ENCODE data around the gene SOAT1.

DNA sequence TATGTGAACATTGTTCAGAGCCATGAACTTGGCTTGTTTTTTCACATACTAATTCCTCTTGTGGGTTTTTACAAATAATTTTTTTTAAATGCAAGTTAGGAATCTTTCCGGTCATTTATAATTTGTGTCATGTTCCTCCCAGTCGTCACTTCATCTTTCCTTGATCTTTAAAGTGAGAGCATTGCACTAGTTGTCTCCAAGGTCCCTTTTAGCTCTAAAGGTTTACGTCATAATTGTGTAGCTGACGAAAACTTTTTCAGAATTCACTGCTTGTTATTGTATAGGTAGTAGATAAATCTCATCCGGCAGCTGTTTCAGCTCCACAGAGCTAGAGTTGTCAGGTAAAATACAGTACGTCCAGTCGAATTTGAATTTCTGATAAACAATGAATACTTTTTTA is 33.6 kb downstream of the SOAT1 start:
- TF ChIP-seq, protein P1, sequence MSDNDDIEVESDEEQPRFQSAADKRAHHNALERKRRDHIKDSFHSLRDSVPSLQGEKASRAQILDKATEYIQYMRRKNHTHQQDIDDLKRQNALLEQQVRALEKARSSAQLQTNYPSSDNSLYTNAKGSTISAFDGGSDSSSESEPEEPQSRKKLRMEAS (IDR thresholded peaks at IDR 0.05) = no peak
- TF ChIP-seq TAF1 (IDR thresholded peaks at IDR 0.05; ENCODE audit: low read depth) = no peak
- no peak for TF ChIP-seq CREB1 (IDR thresholded peaks at IDR 0.05; ENCODE audit: low read depth)
- TF ChIP-seq EP300 (IDR thresholded peaks at IDR 0.05; ENCODE audit: borderline replicate concordance) = no peak
- no peak for TF ChIP-seq CEBPB (IDR thresholded peaks at IDR 0.05)
- no peak for TF ChIP-seq TEAD4 (IDR thresholded peaks at IDR 0.05)
- TF ChIP-seq, protein P2, sequence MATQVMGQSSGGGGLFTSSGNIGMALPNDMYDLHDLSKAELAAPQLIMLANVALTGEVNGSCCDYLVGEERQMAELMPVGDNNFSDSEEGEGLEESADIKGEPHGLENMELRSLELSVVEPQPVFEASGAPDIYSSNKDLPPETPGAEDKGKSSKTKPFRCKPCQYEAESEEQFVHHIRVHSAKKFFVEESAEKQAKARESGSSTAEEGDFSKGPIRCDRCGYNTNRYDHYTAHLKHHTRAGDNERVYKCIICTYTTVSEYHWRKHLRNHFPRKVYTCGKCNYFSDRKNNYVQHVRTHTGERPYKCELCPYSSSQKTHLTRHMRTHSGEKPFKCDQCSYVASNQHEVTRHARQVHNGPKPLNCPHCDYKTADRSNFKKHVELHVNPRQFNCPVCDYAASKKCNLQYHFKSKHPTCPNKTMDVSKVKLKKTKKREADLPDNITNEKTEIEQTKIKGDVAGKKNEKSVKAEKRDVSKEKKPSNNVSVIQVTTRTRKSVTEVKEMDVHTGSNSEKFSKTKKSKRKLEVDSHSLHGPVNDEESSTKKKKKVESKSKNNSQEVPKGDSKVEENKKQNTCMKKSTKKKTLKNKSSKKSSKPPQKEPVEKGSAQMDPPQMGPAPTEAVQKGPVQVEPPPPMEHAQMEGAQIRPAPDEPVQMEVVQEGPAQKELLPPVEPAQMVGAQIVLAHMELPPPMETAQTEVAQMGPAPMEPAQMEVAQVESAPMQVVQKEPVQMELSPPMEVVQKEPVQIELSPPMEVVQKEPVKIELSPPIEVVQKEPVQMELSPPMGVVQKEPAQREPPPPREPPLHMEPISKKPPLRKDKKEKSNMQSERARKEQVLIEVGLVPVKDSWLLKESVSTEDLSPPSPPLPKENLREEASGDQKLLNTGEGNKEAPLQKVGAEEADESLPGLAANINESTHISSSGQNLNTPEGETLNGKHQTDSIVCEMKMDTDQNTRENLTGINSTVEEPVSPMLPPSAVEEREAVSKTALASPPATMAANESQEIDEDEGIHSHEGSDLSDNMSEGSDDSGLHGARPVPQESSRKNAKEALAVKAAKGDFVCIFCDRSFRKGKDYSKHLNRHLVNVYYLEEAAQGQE (IDR thresholded peaks at IDR 0.05; ENCODE audit: low read depth) = no peak
- no peak for TF ChIP-seq ZBTB7A (IDR thresholded peaks at IDR 0.05; ENCODE audit: low read depth)
- TF ChIP-seq YY1 (IDR thresholded peaks at IDR 0.05; ENCODE audit: low read depth) = no peak
- TF ChIP-seq, protein P3, sequence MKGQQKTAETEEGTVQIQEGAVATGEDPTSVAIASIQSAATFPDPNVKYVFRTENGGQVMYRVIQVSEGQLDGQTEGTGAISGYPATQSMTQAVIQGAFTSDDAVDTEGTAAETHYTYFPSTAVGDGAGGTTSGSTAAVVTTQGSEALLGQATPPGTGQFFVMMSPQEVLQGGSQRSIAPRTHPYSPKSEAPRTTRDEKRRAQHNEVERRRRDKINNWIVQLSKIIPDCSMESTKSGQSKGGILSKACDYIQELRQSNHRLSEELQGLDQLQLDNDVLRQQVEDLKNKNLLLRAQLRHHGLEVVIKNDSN (IDR thresholded peaks at IDR 0.05) = no peak
- TF ChIP-seq RAD21 (IDR thresholded peaks at IDR 0.05; ENCODE audit: low read depth) = no peak
- no peak for TF ChIP-seq EGR1 (IDR thresholded peaks at IDR 0.05)
- TF ChIP-seq FOXM1 (IDR thresholded peaks at IDR 0.05; ENCODE audit: borderline replicate concordance, low read depth) = no peak
